Left lung (tissue), 10 donors: ENCODE results near the gene MYO15B. TPM values are rescaled to one million over a fixed set of nuclear protein-coding genes. Genes with fewer than 3 reads are reported as not detected.

ENCODE experiments used
- ATAC-seq: fragments of 200-7000 bp; cut with Tn5 transposase; one replicate; pipeline ENCODE4 v1.9.1; 2020; ENCODE audit warnings: moderate library complexity
- DNase-seq, 4 donors: peaks; one replicate each; pipeline ENCODE4 v3.0.0-alpha.2; 2013 to 2020
- H3K27ac ChIP-seq, 2 donors: fragments of 200-600 bp; sonication (generic) in 1 of 2; one replicate each; pipeline versions ENCODE4 v1.5.0 to v1.8.0; 2020 to 2021
- H3K27me3 ChIP-seq, 2 donors: fragments of 200-600 bp; sonication (generic) in 1 of 2; one replicate each; pipeline versions ENCODE4 v1.5.0 to v1.8.0; 2020 to 2021
- H3K36me3 ChIP-seq, 2 donors: fragments of 200-600 bp; sonication (generic) in 1 of 2; one replicate each; pipeline versions ENCODE4 v1.5.0 to v1.8.0; 2020 to 2021
- H3K4me1 ChIP-seq, 2 donors: fragments of 200-600 bp; one replicate each; pipeline ENCODE4 v1.8.0; 2021
- H3K4me3 ChIP-seq, 2 donors: fragments of 200-600 bp; sonication (generic) in 1 of 2; one replicate each; pipeline versions ENCODE4 v1.5.0 to v1.8.0; 2020 to 2021; ENCODE audit warnings: mild to moderate bottlenecking in 1 of 2
- H3K9me3 ChIP-seq, 2 donors: fragments of 200-600 bp; sonication (generic) in 1 of 2; one replicate each; pipeline versions ENCODE4 v1.5.0 to v1.8.0; 2020 to 2021
- CTCF ChIP-seq, 2 donors: fragments of 200-600 bp; sonication (generic) in 1 of 2; IDR thresholded peaks; one replicate each; pipeline versions ENCODE4 v1.5.0 to v1.8.0; 2021; ENCODE audit warnings: antibody characterized with exemption in 2 of 2
- intact Hi-C, 2 donors: fragments of 100-400 bp; cut with DNase I; formaldehyde crosslinking; loops; one replicate each; pipeline versions ENCODE4 v1.11.2 to v1.14.2; 2022
- polyA plus RNA-seq, 6 donors: library from polyadenylated mRNA; unstranded; fragments of 120-200 nt; gene quantifications; one replicate each; pipeline ENCODE4 v1.2.1, GENCODE V29; 2013; ENCODE audit not compliant: insufficient read length in 6 of 6
- total RNA-seq, 2 donors: library from RNA; stranded (reverse); fragmentation: NEBNext Ultra II Directional; extraction: Animal tissue kit (Norgen Biotek cat#: 25700); gene quantifications; one replicate each; pipeline ENCODE4 v1.2.1, GENCODE V29; 2021
- donor health status: DM: no; HTN: yes; CAD: no.
- donor health status: DM: no; HTN: no; CAD: no.

The MYO15B gene
- total and polyA plus RNA-seq, 8 donors: 125 to 350 (median 227) TPM

- no peaks in the 10 kb centered on the region for H3K9me3 ChIP-seq
- ATAC-seq: no peak
- peak overlapping the region; percentile 92 to 99 for H3K4me3 ChIP-seq
- H3K27me3 ChIP-seq: no peaks in the 10 kb centered on the region
- intact Hi-C loops: no loop called here
- H3K27ac ChIP-seq: peak overlapping the region in 1 of 2 donors; percentile 90
- peaks cover 15 to 43% of the 10 kb centered on the region in 2 donors for H3K4me1 ChIP-seq
- no peak for DNase-seq
- peaks cover 1 to 50% of the 10 kb centered on the region in 2 donors for H3K36me3 ChIP-seq
- no peak for TF ChIP-seq CTCF (IDR thresholded peaks at IDR 0.05)
Observed at GRCh38 chr17:75667825-75668224, 80.2 kb downstream of the MYO15B start.

GRCh38 chr17:75668489-75668888, 80.9 kb downstream of the MYO15B start:
- ATAC-seq (no peak), DNase-seq (no peak)
- H3K36me3 ChIP-seq: peaks cover 5 to 53% of the 10 kb centered on the region in 2 donors
- H3K27ac ChIP-seq: no peak overlapping the region
- H3K4me1 ChIP-seq: peaks cover 15 to 43% of the 10 kb centered on the region in 2 donors
- H3K4me3 ChIP-seq: peak overlapping the region in 1 of 2 donors; percentile 99
- no peaks in the 10 kb centered on the region for H3K9me3 ChIP-seq
- TF ChIP-seq CTCF (IDR thresholded peaks at IDR 0.05): no peak
- no peaks in the 10 kb centered on the region for H3K27me3 ChIP-seq
- intact Hi-C loops: no loop called here

GRCh38 chr17:75670868-75671267, 83.3 kb downstream of the MYO15B start:
- H3K9me3 ChIP-seq: no peaks in the 10 kb centered on the region
- ATAC-seq (no peak), DNase-seq (no peak)
- no peak for TF ChIP-seq CTCF (IDR thresholded peaks at IDR 0.05)
- H3K27me3 ChIP-seq: no peaks in the 10 kb centered on the region
- H3K36me3 ChIP-seq: peaks cover 5 to 63% of the 10 kb centered on the region in 2 donors
- no peak overlapping the region for H3K27ac ChIP-seq
- intact Hi-C loops: loop anchor here in 1 of 2 donors (5.0 kb wide), 1 partner anchor 76 kb away; no protein-coding TSS in a partner anchor
- H3K4me1 ChIP-seq: peaks cover 14 to 49% of the 10 kb centered on the region in 2 donors
- no peak overlapping the region for H3K4me3 ChIP-seq

- Histone ChIP-seq H3K27ac (no peak overlapping the region), H3K36me3 (peaks cover 5 to 74% of the 10 kb centered on the region in 2 donors), H3K4me1 (peaks cover 8 to 40% of the 10 kb centered on the region in 2 donors), H3K4me3 (no peak overlapping the region), H3K9me3 (no peaks in the 10 kb centered on the region), H3K27me3 (no peaks in the 10 kb centered on the region)
- DNase-seq (no peak), ATAC-seq (no peak)
- no peak for TF ChIP-seq CTCF (IDR thresholded peaks at IDR 0.05)
- intact Hi-C loops: loop anchor here in 1 of 2 donors (5.0 kb wide), 1 partner anchor 75 kb away; no protein-coding TSS in a partner anchor
Observed at GRCh38 chr17:75672011-75672410, 84.4 kb downstream of the MYO15B start.

- intact Hi-C loops: loop anchor here in 1 of 2 donors (5.0 kb wide), 1 partner anchor 74 kb away; no protein-coding TSS in a partner anchor
- H3K27me3 ChIP-seq: no peaks in the 10 kb centered on the region
- TF ChIP-seq CTCF (IDR thresholded peaks at IDR 0.05): no peak
Observed at GRCh38 chr17:75673487-75673886, 85.9 kb downstream of the MYO15B start.

More at GRCh38 chr17:75673487-75673886, 85.9 kb downstream of the MYO15B start:
- peaks cover 5 to 77% of the 10 kb centered on the region in 2 donors for H3K36me3 ChIP-seq
- no peak for ATAC-seq
- H3K4me1 ChIP-seq: peaks cover 0 to 29% of the 10 kb centered on the region in 2 donors
- no peaks in the 10 kb centered on the region for H3K9me3 ChIP-seq
- no peak overlapping the region for H3K27ac ChIP-seq
- H3K4me3 ChIP-seq: no peak overlapping the region
- DNase-seq: no peak

Other genes with a start within 250 kb of the MYO15B start
- gene GRB2, start 182.1 kb upstream of the MYO15B start, total RNA-seq: 100 to 1,000 TPM; 110 to 214 TPM
- 10 to 100 TPM; 81.8 to 98.2 (median 83.1) TPM for gene GRB2, start 182.1 kb upstream of the MYO15B start, polyA plus RNA-seq
- gene TMEM94, start 131.2 kb upstream of the MYO15B start, total RNA-seq: 10 to 100 TPM; 68.4 to 74.3 TPM
- 10 to 100 TPM; 68.5 to 91.7 (median 83.1) TPM for gene TMEM94, start 131.2 kb upstream of the MYO15B start, polyA plus RNA-seq
- 10 to 100 TPM; 43.8 to 74.4 TPM for gene CASKIN2, start 72.3 kb upstream of the MYO15B start, total RNA-seq
- gene CASKIN2, start 72.3 kb upstream of the MYO15B start, polyA plus RNA-seq: 10 to 100 TPM; 17.9 to 31.3 (median 26.0) TPM
- 10 to 100 TPM; 15.8 to 22.9 TPM for gene TSEN54, start 71.3 kb upstream of the MYO15B start, total RNA-seq
- 10 to 100 TPM; 38.4 to 54.0 (median 41.9) TPM for gene TSEN54, start 71.3 kb upstream of the MYO15B start, polyA plus RNA-seq
- 100 to 1,000 TPM; 161 to 173 TPM for gene LLGL2, start 62.1 kb upstream of the MYO15B start, total RNA-seq
- gene LLGL2, start 62.1 kb upstream of the MYO15B start, polyA plus RNA-seq: 10 to 100 TPM; 38.0 to 66.0 (median 48.1) TPM
- 1 to 10 TPM; 1.0 to 1.7 TPM for gene SMIM5, start 45.6 kb downstream of the MYO15B start, total RNA-seq
- gene SMIM5, start 45.6 kb downstream of the MYO15B start, polyA plus RNA-seq: 1 to 10 TPM; 1.7 to 3.4 (median 2.4) TPM
- 10 to 100 TPM; 28.5 to 35.5 TPM for gene RECQL5, start 79.4 kb downstream of the MYO15B start, total RNA-seq
- gene RECQL5, start 79.4 kb downstream of the MYO15B start, polyA plus RNA-seq: 10 to 100 TPM; 28.9 to 43.0 (median 35.8) TPM
- gene SAP30BP, start 79.5 kb downstream of the MYO15B start, total RNA-seq: 10 to 100 TPM; 58.9 to 80.8 TPM
- 100 to 1,000 TPM in 5 of 6 donors, 10 to 100 TPM in 1; 97.7 to 111 (median 102) TPM for gene SAP30BP, start 79.5 kb downstream of the MYO15B start, polyA plus RNA-seq
- gene ITGB4, start 133.7 kb downstream of the MYO15B start, total RNA-seq: 10 to 100 TPM; 44.1 to 54.8 TPM
- gene ITGB4, start 133.7 kb downstream of the MYO15B start, polyA plus RNA-seq: 10 to 100 TPM in 1 of 6 donors, 1 to 10 TPM in 5; 4.6 to 12.2 (median 8.9) TPM
- 10 to 100 TPM; 38.1 to 39.6 TPM for gene GALK1, start 177.4 kb downstream of the MYO15B start, total RNA-seq
- gene GALK1, start 177.4 kb downstream of the MYO15B start, polyA plus RNA-seq: 10 to 100 TPM; 10.3 to 19.2 (median 15.0) TPM
- gene UNK, start 197.0 kb downstream of the MYO15B start, total RNA-seq: 10 to 100 TPM; 19.8 to 24.6 TPM
- 10 to 100 TPM; 48.4 to 54.6 (median 50.6) TPM for gene UNK, start 197.0 kb downstream of the MYO15B start, polyA plus RNA-seq